NCI-H1048 (cell line): Measurements from ENCODE around the gene SH3GL3.

Experiments
- DNase-seq: peaks from one replicate; lab custom pipeline; 2025; lab: John Stamatoyannopoulos, UW

Gene SH3GL3

DNA sequence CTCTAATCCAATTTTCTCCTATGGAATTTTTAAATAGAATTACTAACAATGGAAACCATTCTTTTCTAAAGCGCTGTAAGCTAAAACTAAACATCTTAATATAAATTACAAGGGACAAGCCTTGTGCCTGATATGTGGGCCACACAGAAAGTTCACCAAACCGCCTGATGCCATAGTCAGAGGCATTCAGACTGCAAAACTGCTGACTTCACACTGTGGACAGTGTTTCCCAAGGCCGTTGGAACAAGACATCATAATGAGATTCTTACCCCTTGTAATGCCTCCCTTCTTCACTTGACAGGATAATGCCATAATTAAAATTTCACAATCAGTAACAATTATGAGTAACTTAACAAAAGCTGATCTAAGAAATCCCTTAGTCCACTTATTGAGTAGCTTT is 14.9 kb downstream of the SH3GL3 start:
- no peak for DNase-seq

DNA sequence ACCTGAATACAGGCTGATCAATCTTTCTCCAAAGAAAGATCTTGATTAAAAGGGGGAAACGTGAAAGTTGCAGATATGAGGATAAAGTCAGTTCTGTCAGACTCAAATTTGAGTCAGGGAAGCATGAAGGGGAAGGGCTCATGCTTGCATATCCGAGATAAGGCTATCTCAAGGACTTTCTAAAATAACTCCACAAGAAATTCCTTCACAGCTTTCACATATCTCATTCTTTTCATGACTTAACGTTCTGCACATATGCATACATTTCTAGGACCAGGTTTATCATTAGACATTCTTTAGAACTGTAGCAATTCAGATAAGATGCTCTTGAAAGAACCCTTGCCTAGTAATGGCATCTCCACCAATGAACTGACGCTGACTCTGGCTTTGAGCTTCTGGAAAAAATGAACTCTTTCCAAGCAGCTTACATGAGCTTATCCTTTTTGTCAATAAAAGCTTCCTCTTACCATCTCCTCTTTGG is 15.9 kb downstream of the SH3GL3 start:
- DNase-seq, result no peak

DNA sequence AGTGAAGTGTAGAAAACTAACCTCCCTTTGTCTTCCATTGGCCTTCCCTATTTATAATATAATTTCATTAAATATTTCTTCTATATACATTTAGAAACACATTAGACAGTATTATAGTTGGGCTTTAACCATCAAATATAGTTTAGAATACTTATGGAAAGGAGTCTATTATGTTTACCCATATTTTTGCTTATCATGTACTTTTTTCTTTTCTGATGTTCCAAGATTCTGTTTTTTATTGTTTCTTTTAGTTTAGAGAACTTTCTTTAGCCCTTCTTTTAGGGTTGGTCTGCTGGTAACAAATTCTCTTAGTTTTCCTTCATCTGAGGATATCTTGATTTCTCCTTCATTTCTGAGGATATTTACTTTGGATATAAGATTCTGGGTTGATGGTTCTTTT is 23.7 kb downstream of the SH3GL3 start:
- no peak for DNase-seq

DNA sequence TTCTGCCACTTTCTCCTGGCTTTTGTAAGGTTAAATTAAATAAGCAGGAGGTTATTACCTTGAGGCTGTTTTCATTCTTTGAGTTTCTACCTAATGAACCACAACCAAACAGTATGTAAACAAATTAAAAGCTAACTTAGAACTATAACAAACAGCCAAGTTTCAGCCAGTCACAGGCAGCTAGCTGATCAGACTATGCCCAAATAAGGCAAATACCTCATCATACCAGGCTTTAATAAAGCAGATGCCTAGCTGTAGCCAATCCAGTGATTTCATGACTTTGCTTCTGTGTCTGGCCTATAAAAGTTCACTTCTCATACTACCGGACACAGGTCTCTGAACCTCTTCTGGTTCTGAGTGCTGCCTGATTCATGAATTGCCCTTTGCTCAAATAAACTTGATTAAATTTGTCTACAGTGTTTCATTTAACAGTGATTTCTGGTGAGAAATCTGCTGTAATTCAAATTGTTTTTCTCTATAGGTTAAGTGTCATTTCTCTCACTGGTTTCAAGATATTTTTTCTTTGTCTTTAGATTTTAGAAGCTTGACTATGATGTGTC is 24.2 kb downstream of the SH3GL3 start:
- no peak for DNase-seq

DNA sequence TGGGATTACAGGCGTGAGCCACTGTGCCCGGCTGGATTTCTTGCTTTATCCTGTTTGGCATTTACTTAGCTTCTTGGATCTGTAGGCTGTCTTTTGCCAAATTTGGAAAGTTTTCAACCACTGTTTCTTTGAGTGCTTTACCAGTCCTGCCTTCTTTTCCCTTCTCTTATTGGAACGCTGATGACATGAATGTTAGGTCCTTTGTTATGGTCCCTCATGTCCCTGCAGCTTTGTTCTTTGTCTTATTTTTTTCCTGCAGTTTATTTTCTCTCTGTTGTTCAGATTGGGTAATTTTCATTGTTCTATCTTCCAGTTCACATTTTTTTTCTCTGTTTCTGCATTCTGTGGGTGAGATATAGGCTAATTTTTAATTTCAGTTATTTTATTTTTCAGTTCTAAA is 25.0 kb downstream of the SH3GL3 start:
- DNase-seq, result no peak

GRCh38 chr15:83472797-83473196 is 25.7 kb downstream of the SH3GL3 start:
- DNase-seq, result no peak

DNA sequence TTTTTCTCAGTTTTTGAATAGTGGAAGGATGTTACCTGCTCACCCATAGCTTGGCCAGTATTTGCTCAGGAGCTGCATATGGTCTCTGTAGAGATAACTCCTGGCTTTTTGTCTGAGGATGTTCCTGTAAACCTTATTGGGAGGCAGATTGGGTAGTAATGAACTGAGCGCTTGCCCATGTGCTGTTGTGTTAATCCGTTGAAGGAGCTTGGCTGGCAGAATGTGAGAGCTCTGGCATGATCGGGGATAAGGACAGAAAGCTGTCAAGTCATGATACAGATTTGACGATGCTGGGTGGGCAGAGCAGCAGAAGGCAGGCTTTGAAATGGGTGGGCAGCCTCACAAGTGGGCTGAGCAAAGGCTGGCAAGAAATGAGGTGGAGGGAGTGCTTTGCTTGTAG is 27.4 kb downstream of the SH3GL3 start:
- no peak for DNase-seq

GRCh38 chr15:83475551-83475950 is 28.4 kb downstream of the SH3GL3 start:
- DNase-seq, result no peak

DNA sequence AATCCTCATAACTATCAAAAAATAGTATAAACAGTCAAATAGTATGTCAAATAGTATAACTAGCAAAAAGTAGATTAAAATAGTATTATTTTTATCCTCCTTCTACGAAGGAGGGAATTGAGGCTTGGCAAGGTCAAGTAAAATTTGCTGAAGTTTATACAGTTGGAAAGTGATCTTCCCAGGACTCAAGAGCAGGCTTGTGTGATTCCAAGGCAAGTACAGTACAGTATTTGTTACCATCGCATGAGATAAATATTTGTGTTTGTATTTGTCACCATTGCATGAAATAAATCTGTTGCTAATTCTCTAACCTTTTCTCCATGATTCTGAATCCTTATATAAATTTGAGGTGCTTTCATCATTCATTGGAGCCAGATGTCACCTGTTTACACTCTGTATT is 28.9 kb downstream of the SH3GL3 start:
- DNase-seq, result no peak

DNA sequence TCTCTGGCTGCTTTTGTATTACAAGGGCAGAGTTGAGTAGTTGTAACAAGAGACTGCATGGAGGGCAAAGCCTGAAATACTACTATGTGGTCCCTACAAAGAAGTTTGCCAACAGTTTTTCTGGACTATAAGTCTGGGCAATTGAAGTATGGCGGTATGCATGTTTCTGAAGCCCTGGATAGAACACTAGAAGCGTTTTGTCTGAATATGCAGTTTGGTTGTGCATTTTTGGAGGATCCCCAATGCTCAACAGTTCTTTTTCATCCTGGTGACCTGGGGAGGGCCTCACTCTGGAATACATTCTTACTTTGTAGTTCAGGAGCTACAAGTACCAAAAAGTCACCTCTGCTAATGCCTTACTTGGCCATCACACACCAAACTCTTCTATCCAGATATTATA is 29.6 kb downstream of the SH3GL3 start:
- DNase-seq, result no peak

DNA sequence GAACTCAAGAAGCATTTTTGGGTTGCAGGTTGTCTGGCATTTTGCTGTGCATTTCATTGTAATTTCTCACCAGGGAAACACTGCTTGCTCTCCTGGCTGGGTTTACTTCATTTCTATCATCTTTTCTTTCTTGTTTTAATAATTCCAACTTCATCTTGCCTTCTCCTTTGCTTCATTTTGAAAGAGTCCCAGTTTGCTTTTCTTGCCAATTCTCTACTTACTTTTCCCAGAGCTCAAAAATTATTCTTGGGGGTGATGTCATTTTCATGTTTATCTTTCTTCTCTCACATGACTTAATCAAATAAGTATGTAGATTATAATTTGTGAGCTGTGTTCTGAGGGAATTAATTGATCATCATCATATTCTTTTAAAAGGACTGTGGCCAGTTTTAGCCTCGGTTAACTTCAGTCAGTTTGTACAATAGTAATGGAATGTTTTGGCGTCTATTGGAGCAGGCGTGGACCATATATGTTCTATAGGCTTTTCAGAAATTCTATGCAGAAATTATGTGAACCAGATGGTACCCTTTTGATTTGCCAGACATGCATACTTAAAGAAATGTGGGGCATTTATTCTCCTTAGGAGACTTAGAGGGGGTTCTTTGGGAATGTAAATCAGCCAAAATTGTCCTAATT is 30.1 kb downstream of the SH3GL3 start:
- no peak for DNase-seq

DNA sequence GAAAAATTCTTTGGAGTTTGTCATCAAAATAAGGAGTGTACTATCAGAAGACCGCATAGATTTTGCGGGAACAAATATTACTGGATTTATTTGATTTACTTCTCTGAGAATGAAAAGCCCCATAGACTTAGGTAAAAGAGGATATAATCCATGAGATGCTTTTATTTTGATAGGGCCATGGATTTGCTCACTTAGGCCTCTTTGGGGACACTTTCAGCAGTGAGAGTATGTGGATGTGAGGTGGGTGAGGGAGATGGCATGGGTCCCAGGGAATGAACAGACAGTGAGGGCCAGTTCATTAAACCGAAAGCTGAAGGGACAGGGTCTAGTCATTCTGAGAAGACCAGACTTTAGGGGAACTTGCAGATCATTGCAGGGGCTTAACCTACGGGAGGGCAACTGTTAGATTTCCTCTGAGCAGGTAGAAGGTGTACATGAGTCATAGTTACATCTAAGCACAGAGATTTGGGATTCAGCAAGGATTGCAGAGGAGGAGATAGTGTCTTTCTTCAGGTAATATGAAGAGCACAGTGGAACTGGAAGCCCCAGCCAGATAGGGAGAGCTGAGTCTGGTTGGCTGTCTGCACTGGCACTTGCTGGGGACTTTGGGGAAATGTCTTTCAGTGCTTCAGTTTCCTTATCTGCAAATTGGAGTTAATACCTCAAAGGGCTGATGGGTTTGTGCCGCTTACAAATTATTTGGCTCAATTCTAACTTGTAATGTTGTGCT is 30.8 kb downstream of the SH3GL3 start:
- DNase-seq, result no peak

DNA sequence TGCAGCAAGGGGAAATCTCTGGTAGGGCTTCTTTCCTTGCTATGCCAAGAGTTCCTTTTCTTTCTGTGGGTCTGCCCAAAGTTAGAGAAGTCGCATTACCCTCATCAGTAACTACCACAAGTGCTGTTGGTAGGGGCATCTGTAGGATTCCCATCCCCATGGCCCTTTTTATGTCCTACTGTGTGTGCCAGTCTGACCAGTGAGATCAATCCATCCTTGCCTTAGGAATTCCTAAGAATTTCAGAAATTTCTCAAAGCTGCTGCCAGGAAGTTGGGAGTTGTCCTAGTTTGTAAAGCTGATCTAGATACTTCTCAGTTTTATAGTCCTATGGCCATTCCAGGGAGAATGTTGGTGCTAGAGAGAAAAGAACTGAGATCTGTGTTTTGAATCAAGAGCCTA is 36.5 kb downstream of the SH3GL3 start:
- DNase-seq, result no peak

GRCh38 chr15:83484636-83485035 is 37.5 kb downstream of the SH3GL3 start:
- no peak for DNase-seq

DNA sequence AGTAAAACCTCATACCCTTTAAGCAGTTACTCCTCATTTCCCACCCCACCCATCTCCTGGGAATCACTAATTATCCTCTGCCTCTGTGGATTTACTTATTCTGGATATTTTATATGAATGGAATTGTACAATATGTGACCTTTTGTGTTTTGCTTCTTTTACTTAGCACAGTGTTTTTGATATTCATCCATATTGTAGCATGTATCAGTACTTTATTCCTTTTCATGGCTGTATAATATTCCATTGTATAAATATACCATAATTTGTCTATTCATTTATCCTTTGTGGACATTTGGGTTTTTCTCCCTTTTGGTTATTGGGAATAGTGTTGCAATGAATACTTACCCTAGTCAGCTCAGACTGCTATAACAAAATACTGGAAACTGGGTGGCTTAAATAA is 39.2 kb downstream of the SH3GL3 start:
- DNase-seq, result no peak

DNA sequence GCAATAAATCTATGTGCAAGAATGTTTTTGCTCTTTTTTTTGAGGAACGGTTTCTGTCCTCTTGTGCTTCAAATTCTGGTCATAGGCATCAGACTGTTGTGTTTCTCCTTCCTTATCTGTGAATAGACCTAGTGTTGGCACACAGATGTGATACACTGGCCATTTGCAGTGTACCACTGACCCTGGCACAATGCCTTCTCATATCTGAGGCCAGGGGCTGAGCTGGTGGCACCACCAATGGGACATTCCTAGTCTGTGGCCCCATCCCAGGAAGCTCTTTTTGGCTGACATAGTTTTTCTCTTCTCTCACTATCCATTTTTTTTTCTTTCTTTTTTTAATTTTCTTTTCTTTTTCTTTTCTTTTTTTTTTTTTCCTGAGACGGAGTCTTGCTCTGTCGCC is 40.4 kb downstream of the SH3GL3 start:
- DNase-seq, result no peak

GRCh38 chr15:83489690-83490089 is 42.5 kb downstream of the SH3GL3 start:
- DNase-seq, result no peak

- DNase-seq, result no peak
Measured at GRCh38 chr15:83491486-83491885, 44.3 kb downstream of the SH3GL3 start.

DNA sequence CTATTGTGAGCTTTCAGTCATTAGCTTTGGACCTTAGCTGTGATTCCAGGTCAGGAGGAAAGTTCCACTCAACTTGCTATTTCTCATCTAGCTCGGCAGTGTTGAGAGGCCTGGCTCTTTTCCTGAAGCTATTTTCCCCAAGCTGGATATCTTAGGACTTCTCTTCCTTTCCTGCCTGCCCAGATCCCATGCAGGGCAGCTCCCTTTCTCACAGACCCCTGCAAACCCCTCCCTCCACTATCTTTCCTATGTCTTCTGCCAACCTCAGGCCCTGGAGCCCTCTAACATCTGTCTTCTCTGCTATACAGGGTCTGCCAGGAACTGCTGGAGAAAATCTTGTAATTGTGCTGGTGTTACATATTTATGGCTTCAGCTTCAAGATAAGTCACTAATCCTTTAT is 49.6 kb downstream of the SH3GL3 start:
- no peak for DNase-seq

DNA sequence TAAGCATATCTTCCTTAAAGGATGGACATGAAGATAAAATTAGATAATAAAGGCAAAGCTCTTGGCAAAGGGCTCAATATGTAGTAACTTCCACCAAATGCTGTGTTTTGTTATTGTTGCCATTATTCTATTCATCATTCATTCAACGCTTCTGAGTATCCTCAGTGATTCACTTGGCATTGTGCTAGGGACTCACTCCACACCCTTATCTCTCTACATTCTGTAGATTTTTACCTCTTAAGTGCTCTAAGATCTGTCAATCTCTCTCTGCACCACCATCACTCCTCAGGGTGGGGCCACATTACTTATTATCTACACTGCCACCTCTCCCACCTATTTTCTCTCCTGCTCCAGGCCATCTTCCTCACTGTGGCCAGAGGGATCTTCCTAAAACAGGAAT is 51.2 kb downstream of the SH3GL3 start:
- DNase-seq, result no peak

DNA sequence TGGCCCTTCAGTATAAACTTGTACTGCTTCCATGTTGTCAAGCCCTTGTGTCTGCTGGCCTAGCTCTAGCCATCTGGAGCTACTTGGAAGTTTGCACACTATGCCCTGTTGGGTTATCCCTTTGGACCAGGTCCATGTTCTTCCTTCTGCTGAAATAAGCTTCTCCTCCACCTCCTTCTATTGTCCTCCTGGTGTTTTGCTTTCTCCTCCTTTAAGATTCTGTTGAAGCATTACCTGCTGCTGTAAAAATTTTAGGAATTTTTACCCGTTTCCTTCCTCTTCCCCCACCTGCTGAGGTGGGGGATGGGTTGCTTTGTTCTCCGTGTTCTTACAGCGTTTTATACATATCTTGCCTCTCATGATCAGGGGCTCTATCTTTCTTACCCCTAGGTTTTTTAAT is 51.7 kb downstream of the SH3GL3 start:
- DNase-seq, result no peak

GRCh38 chr15:83499476-83499875 is 52.3 kb downstream of the SH3GL3 start:
- DNase-seq, result no peak

- DNase-seq, result no peak
Measured at GRCh38 chr15:83503595-83504364, 56.6 kb downstream of the SH3GL3 start.
